Measurements from ENCODE around the gene ALOX5.
"Not testable (repeated sequence)": the region's sequence is repeated elsewhere in the genome, so short reads cannot be mapped to it uniquely, and the experiment has no call there.

Gene ALOX5

DNA sequence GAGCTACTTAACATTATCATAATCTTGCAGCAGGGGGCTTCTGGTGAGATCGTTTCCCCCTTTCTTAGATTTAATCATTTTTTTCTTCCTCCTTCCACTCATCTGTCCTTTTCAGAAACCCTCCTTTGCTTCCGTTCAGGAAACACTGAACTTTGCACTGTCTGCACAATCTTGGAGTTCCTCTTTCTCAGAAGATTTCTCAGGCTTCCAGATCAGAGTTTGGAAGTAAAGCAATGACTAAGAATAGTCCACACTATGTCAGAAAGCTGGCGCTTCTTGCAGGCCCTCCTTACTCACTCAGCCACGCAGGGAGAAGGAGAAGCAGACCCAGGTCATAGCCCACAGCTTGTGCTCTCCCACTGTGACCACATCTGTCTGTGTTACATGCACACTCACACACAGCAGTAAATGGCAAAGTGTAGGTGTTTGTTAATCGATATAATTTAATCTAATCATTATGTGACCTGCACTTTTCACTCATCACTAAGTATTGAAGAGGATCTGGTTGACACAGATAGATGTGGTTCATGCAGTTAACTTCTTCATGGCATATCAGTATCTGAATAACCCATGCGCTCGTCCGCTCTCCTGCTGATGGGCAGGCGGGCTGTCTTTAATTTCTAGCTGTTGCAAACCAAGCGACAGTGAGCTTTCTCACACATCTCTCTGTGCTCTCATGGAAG lies 30.2 kb downstream of the ALOX5 start:
- DNase-seq (ENCODE audit: low spot score) (no peak), FAIRE-seq (no peak)

DNA sequence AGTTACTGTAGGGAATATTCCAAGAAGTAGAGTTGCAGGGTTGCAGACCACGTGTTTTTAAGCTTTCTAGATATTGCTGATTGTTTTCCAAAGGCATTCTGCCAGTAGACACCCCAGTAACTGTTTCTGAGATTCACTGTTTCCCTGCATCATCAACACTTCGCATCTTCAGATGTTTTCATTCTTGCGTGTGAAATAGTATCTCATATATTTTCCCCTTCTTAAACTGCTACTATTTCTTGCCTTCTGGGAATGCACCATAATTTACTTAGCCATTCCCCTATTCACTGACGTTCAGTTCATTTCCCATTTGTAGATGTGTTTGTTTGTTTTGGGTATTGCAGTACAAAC lies 30.7 kb downstream of the ALOX5 start:
- no peak for FAIRE-seq
- no peak for DNase-seq (ENCODE audit: low spot score)

DNA sequence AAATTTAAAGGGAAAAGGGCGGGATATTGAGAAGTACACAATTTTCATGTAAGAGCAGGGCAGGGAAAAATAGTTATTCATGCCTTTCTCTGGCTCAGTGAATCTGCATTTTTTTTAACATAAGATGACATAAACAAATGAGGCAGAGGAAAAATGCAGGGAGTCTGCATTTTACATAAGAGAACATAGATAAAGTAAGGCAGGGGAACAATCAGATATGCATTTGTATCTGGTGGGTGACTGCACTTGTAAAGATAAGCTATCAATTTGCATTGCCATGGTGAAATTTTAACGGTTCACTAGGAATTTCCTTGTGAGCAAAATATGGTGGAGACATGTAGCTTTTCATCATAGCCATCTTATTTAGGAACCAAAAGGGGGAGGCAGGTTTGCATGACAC lies 33.5 kb downstream of the ALOX5 start:
- DNase-seq (ENCODE audit: low spot score), result no peak

DNA sequence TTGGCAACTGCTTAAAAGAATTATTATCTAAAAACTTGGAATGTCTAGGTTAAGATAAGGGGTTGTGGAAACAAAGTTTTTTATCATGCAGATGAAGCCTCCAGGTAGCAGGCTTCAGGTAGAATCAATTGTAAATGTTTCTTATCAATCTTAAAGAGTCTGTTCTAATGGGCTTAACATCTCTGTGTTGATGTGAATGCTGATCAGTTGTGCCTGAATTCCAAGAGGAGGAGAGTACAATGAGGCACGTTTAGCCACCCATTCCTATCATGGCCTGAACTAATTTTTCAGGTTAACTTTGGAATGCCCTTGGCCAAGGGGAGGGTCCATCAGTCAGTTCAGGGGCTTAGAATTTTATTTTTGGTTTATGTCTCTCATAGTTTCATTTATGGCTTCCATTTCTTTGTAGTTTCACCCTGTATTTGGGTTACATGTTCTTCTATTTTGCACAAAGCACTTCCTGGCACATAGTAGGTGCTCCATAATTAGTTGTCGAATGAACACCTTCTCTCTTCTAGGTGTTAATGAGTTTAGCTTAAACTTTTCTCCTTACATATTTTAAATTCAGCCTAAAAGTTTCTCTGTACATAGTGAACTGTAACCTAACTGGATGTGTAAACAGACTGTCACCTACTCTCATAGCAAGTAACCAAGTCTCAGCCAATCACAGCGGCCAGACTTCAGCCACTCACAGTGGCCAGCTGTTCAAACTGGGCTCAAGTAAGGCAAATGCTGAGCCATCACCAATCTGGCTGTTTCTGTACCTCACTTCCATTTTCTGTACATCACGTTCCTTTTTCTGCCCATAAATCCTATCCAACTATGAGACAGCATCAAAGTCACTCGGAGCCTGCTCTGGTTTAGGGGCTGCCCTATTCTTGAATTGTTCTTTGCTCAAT lies 34.7 kb downstream of the ALOX5 start:
- DNase-seq (ENCODE audit: low spot score), result no peak
- no peak for FAIRE-seq

More for the DNA sequence above, 33.5 kb downstream of the ALOX5 start:
- no peak for FAIRE-seq

DNA sequence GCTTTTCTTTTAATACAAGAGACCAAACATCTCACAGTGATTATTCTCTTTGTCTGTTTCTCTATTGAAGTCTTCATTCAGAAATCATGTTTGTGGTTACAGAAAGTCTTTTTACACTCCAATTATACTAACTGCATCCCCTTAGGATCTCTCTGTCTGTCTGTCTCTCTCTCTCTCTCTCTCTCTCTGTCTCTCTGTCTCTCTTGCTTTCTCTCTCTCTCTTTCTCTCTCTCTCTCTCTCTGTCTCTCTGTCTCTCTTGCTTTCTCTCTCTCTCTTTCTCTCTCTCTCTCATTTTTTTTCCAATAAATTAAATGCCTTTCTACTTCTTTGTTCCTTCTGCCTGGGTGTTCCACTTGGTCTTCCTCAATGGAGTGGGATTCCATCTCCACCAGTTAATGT lies 35.3 kb downstream of the ALOX5 start:
- FAIRE-seq; DNase-seq (ENCODE audit: low spot score): not testable (repeated sequence)

DNA sequence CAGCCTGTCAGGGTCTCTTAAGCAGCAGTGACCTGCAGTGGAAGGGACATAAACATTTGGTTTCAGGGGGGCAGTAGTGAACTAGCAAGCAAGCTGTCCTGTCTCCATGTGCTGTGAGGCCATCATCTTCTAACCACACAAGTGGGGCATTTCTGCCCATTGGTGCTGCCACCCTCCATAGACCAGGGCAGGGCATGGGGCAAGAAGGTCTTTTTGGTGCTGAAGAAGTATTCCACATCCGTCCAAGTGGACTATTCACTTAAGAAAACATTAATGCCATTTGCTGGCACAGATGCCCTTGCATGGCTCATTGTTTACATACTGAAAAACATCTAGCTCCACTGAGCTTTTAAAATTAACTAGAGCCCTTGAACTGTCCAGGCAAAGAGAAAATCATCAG lies 35.8 kb downstream of the ALOX5 start:
- DNase-seq (ENCODE audit: low spot score) (no peak), FAIRE-seq (no peak)

DNA sequence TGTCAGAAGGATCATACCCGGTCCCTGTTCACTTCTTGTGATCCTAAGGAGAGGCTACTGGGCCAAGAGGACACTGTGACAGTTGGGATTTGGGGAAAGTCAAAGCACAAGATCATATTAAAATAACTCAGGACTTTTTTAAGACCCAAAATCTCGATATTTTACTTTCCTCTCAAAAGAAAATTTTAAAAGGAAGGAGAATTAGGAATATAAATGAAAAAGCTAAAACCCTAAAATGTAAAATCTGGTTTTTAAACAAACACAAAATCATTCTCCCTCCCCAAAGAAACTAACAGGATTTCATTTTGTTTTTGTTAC lies 36.4 kb downstream of the ALOX5 start:
- FAIRE-seq (no peak), DNase-seq (ENCODE audit: low spot score) (no peak)

DNA sequence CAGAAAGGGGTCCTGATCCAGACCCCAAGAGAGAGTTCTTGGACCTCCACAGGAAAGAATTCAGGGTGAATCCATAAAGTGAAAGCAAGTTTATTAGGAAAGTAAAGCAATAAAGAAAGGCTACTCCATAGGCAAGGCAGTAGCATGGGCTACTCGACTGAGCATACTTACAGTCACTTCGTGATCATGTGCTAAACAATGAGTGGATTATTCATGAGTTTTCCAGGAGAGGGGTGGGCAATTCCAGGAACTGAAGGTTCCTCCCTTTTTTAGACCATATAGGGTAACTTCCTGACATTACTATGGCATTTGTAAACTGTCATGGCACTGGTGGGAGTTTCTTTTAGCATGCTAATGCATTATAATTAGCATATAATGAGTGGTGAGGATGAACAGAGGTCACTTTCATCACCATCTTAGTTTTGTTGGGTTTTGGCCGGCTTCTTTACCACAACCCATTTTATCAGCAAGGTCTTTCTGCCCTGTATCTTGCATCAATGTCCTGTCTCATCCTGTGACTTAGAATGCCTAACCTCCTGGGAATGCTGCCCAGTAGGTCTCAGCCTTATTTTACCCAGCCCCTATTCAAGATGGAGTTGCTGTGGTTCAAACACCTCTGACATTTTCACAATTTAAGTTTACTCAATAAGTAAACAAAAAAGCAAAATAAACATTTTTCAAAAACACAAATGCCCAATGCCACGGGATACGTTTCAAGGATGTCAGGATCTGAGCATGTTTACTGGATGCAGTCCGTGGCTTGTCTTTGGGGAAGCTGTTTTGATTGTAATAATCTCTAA lies 37.0 kb downstream of the ALOX5 start:
- FAIRE-seq, result no peak
- no peak for DNase-seq (ENCODE audit: low spot score)

DNA sequence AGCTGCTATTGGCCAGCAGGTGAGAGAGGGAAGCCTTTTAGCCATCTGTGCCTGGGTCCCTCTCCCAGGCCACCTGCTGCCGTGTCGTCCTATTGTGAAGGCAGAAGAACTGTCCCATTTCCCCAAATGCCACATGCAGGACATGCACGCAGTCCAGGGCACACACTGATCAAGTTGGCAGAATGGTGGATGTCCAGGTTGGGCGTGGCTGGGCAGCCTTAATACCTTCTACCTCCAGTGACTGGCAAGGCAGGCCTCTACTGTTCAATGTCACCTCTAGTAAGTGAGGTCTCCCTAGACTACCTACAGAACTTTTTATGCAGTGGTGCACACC lies 37.6 kb downstream of the ALOX5 start:
- FAIRE-seq, result no peak
- no peak for DNase-seq (ENCODE audit: low spot score)

DNA sequence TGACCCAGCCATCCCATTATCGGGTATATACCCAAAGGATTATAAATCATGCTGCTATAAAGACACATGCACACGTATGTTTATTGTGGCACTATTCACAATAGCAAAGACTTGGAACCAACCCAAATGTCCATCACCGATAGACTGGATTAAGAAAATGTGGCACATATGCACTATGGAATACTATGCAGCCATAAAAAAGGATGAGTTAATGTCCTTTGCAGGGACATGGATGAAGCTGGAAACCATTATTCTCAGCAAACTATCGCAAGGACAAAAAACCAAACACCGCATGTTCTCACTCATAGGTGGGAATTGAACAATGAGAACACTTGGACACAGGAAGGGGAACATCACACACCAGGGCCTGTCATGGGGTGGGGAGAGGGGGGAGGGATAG lies 41.0 kb downstream of the ALOX5 start:
- FAIRE-seq; DNase-seq (ENCODE audit: low spot score): not testable (repeated sequence)

DNA sequence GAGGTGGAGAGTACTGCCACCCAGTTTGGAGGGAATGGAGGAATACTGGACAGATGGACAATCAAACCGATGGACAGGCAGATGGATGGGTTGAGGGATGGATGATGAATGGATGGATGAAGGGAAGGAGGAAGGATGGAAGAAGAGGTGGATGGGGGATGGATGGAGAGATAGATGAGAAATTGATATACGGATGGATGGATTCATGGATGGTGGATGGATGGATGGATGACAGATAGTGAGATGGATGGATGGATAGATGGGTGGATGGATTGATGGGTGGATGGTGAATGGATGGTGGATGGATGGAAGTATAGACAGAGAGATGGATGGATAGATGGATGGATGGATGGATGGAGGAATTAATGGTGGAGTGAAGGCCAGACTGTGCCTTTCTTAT lies 42.6 kb downstream of the ALOX5 start:
- DNase-seq (ENCODE audit: low spot score), result no peak
- peak; percentile 63 for FAIRE-seq

DNA sequence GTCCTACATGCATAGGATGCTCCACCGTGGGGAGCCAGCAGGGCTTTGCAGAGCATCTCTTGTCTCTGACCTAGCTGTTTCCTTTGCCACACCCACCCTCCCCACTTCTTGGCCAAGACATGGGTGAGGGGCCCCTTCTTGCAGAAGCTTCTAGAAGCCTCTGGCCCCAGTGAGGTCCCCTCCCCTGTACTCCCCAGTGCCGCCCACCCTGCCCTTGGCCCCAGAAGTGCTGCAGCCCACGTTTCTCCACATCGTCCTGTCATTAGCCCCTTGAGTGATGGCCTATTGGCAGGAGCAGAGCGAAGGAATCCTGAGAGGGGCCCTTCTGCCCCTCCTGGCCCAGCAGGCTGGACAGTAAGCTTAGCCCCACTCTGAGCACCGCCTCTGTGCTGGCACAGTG lies 43.7 kb downstream of the ALOX5 start:
- FAIRE-seq (no peak), DNase-seq (ENCODE audit: low spot score) (no peak)

DNA sequence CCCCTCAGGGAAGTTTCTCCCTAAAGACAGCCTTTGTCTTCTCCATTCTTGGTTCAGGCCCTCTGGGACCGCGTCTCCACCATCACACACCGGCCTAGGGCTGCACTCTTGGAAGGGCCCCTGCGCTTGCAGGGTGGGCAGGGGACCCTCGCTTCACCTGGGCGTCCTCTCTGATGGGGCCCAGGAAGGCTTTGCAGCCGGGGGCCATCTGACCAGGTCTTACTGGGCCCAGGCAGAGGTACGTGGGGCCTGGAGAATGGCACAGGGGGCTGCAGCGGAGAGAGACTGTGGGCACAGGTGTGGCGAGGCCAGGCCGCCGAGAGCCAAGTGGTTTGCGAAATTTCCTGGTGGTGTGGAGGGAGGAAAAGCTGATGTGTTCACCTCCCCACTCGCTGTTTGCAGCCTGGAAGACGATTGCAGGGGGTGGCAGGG lies 44.4 kb downstream of the ALOX5 start:
- no peak for DNase-seq (ENCODE audit: low spot score)
- no peak for FAIRE-seq

DNA sequence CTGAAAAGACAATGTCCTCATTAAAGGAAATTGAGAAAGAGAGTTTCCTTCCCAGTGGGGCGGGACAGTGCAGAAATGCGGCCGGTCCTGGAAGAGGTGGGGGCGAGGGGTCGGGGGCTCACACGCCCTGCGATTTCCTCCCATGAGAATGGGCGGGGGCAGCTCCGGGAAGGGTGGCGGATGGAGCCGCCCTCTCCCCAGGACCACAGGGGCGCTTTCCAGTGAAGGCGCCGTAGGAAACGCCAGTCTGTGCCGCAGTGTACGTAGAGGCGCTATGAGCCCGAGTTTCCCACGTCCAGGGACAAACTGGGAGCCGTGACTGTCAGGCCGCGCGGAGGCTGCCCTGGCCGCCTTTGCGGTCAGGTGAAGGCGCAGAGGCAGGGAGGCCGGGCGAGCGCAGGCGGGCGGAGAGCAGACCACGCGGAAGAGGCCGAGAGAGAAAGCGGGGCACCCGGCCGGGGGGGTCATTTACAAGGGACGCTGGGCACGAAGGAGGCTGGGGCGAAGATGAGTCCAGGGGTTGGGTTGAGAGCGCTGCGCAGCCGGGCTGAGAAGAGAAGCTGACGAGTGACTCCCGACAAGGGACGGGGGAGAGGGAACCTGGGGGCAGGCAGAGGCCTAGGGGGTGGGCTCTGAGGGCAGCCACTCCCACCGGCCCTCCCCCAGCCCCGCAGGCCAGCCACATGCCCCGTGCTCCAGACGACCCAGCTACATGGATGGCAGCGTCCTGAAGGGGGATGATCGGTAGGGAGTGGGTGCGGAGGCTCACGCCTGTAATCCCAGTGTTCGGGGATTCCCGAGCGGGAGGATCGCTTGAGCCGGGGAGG lies 45.0 kb downstream of the ALOX5 start:
- DNase-seq (ENCODE audit: low spot score) (no peak), FAIRE-seq (no peak)

DNA sequence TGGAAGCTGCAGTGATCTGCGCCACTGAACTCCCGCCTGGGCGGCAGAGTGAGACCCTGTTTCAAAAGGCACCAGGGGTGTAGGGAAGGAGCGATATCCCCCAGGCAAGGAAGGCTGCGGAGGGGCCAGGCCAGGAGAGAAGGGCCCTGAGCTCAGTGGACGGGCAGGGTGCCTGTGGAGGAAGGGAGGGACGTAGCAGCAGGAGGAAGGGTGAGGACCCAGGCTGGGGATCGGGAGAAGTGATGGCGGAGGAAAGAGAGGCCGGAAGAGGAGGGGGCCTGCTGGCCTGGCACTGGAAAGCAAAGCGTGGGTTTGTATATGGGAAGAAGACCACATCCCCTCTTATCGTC lies 45.6 kb downstream of the ALOX5 start:
- FAIRE-seq (no peak), DNase-seq (ENCODE audit: low spot score) (no peak)

DNA sequence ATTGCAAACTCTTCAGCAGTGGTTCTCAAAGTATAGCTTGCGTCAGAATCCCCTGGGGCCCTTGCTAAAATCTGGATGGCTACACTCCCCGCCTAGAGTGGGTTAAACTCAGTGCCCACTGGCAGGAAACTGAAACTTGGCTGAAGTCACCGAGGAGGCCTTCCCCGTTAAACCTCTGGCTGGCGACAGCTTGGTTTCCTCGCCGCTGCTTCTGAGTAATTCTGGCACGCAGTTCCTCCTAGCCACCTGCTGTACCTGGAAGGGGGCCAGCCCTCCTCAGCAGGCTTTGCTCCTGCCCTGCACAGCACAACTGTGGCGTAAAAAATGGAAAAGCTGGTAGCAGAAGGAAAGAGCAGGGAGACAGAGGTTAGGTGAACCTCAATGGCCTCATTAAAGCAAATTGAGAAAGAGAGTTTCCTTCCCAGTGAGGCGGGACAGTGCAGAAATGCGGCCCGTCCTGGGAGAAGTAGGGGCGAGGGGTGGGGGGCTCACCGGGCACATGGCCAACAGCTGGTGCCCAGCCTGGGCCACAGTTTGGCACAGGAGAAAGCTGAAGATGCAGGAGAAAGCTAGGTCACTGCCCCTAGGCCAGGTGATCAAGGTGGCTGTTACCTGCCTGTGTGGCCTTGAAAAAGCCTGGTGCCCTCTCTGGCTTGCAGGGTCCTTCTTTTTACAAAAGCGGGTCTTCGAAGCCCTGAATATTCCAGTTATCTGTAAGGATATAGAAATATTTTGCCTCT lies 46.6 kb downstream of the ALOX5 start:
- peak; percentile 82 for DNase-seq (ENCODE audit: low spot score)
- FAIRE-seq, result peak; percentile 86

DNA sequence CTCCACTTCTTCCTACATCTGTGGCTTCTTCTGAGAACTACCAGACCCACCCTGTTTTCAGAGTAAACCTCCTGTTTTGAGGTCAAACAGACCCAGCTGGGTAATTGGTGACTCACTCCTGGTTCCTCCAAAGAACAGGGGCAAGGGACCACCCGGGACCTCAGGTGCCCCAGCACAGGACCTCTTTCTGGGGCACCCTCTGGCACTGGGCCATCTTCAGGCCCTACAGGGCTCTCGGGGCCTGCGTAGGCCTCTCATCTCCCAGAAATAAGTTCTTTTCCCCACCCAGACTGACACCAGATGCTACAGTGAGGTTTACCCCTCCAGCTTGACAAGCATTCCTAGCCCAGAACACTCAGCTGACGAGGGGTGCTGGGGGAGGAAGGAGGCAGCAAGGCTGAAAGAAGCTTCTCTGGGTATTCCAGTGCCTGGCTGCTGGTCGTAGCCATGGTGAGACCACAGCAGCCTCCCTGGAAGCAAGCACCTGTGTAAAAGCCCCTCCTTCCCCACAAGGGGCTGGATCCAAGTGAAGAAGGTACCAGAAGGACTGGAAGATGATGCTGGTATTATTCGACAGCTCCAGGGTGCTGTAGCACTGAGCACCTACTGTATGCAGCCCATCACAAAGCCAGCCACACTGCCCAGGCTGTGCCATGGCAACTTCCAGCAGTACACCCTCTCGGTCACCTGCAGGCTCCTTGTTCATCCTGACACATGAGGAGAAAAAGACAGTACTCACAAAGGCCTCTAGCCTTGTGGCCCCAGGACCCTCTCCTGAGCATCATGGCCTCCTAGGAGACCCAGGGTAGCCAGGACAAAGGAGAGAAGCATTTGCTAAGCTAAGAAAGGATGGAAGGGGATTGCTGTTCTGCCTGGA lies 47.4 kb downstream of the ALOX5 start:
- DNase-seq (ENCODE audit: low spot score) (no peak), FAIRE-seq (no peak)

DNA sequence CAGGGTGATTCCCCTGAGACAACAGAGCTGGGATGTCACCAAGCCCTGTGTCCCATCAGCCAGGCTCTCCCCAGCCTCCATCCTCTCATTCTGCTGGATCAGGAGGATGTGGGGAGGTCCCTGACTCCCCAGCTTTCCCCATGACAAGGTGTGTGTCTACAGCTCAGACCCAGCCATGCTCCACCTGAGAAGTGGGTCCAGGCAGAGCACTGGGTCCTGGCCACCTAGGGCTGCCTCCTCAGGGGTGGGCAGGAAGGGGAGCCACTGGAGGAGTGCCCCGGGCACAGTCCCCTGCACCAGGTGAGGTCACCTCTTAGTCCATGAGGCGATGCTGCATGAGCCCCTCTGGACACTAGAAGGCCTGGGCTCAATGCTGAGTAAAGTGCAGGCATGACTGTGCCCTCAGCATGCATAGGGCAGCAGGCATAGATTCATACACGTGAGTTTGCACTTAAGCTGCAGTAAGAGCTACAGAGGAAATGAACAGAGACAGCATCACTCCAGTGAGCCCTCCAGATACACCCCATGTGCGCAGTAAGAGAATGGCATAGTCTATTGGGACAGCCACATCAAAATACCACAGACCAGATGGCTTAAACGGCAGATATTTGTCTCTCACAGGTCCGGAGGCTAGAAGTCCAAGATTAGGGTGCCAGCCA lies 48.3 kb downstream of the ALOX5 start:
- DNase-seq (ENCODE audit: low spot score) (no peak), FAIRE-seq (no peak)

All from urothelium cell line (cell line).